ENCODE results near the gene GALNT18.

GALNT18 gene

DNA sequence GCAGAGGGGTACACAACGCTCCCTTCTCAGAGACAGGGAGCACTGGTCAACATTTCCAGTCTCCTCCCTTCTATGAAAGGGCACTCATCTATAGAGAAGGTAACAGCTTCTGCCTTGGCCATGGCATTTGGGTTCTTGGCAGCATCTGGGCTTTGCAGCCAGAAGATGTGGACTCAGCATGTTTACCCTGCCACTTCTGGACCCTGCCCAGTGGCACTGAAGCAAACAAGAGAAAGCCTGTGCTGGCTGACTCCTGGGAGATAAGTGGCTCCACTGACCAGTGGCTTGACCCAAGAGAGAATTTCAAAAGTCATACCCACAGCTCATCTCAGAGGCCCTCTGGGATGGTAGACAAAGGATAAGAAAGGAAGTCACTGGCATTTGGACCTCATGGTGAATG is 276.7 kb downstream of the GALNT18 start:
- no peak overlapping the region for H3K27ac ChIP-seq
- DNase-seq (ENCODE audit: low read depth, low spot score) = no peak

DNA sequence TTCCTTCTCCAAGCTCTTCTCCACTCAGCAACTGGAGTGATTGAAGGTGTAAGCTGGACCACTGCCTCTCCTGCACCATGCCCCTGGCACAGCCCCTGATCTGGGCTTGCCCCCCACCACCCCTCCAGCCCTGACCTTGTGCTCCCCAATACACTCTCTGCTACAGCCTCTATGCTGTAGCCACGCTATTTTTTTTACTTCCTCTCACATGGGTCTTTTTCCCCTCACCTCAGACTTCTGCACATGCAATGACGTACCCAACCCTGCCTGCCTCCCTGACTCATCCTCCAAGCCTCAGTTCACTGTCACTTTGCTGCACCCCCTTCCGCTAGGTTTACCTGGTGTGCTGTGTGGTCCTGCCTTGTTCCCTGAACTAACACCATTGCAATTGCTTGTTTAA is 277.8 kb downstream of the GALNT18 start:
- no peak for DNase-seq (ENCODE audit: low read depth, low spot score)

DNA sequence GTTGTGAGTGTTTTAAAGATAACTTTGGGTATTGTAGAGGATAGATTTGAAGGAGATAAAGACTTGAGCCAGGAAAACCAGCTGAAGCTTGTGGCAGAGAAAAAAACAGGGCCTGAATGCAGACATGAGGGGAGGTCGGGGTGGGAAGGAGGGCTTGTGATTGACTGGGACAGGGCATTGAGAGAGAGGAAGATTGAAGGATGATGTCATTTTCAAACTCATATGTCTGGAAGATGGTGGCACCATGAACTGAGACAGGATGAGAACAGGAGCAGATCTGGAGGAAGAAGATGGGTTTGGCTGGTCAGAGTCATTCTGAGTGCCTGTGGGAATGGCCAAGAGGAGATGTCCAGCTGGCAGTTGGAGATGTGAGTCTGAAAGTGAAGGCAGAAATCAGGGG is 283.5 kb downstream of the GALNT18 start:
- DNase-seq (ENCODE audit: low read depth, low spot score) = no peak
- H3K27ac ChIP-seq = no peak overlapping the region

More for the DNA sequence above, 277.8 kb downstream of the GALNT18 start:
- H3K27ac ChIP-seq = no peak overlapping the region

DNA sequence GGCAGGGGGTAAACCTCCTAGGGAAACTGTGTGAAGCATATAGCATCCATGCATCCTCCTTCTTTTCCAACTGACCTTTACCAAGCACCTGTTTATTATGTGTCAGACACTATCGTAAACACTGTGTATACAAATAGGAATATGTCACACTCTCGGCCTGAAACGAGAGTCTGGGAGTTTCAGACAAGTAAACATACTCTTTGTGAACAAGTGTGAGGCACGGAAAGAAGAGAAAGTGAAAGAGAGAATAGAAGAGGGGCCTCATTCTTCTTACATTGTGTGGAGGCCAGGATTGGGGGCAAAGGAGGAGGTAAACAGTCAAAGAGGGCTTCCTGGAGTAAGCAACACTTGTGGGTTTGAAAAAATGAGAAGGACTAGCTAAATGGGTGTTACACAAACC is 285.1 kb downstream of the GALNT18 start:
- DNase-seq (ENCODE audit: low read depth, low spot score) = no peak
- no peak overlapping the region for H3K27ac ChIP-seq

DNA sequence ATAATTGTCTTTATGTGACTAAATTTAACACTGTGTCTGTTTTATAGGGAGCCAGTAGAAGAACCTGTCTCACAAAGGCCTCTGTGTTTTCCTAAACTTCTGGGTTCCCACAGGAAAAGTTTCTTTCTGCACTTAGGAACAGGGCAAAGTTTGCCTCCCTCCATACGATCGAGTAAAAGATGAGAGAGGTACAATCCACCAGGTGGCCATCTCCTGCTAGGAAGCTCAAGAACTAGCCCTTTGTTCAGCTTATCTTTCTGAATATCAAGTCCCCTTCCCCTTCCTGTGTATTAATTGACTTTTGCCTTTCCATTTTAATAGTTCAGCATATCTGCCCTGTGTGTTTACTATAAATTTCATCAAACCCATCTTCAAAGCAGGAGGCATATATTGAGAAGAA is 286.8 kb downstream of the GALNT18 start:
- no peak for DNase-seq (ENCODE audit: low read depth, low spot score)
- H3K27ac ChIP-seq = no peak overlapping the region

DNA sequence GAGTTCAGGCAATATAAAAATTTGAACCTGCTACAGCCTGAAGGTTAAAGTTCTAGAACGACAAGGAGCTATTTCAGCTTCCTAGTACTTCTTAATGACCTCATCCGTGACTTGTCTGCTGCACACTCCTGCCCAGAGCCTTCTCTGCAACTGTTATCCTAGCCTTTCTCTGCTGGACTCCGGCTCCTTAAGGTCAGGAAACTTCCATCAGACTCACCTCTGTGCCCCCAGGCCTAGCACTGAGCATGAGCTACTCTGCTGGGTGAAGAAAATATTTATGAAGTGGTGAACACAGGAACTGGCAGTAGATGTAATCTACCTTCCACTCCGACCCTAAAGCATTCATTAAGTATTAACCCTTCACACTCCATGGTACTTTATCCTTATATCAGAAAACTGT is 287.2 kb downstream of the GALNT18 start:
- DNase-seq (ENCODE audit: low read depth, low spot score) = no peak

DNA sequence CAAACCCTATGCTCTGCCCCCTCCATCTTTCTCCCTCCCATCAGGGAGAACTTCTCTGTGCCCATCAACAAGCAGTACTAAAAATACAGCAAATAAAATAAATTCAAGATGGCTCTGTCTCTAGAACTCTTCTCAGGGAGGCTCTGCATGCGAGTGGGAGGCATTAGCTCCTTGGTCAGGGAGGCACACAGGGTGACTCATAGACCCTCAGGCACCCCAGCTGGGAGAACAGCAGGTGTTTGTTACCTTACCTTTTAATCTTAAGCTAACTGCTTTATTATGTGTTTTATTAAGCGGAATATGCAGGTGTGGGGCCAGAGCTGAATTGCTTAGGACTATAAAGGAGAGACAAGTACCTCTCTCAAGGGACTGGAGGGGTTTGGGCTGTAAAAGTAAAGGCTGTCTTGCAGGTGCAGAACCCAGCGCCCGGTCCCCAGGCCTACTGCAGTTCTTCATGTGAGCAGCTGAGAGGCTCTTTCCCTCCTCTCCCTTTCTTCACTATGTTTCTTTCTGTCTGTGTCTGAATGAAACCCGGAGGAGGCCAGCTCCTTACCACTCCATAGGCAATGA is 289.6 kb downstream of the GALNT18 start:
- no peak overlapping the region for H3K27ac ChIP-seq
- no peak for DNase-seq (ENCODE audit: low read depth, low spot score)

More for the DNA sequence above, 287.2 kb downstream of the GALNT18 start:
- H3K27ac ChIP-seq = no peak overlapping the region

DNA sequence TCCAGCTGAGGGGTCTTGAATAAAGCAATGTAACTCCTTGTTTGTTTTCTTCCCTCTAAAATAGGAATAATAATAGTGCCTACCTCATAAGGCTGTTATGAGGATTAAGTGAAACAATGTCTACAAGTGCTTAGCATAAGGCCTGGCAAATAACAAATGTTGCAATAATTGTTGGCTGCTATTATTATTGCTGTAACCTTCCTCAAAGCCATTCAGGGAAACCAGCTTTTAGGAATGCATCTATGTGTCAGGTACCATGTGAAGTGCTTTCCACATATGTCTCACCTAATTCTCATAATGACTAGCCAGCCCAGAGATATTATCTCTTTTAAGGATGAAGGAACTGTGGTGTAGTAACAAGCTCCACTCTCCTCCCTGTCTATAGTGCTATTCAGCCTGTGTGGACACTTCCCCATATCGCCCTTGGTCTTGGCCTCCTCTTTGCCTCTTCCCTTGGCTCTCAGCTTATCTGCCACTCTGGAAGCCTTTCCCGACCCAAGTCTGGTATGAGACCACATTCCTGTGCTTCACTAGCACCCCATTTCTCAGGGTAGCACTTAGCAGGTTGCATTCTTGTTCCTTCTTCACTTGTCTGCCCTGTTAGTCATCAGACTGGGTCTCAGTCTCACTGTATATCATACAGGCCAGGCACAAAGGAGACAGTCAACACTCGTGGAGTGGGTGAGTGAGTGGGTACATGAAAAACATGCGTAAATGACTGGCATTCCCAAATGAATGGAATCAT is 292.6 kb downstream of the GALNT18 start:
- H3K27ac ChIP-seq = no peak overlapping the region
- peak; percentile 83 for DNase-seq (ENCODE audit: low read depth, low spot score)

DNA sequence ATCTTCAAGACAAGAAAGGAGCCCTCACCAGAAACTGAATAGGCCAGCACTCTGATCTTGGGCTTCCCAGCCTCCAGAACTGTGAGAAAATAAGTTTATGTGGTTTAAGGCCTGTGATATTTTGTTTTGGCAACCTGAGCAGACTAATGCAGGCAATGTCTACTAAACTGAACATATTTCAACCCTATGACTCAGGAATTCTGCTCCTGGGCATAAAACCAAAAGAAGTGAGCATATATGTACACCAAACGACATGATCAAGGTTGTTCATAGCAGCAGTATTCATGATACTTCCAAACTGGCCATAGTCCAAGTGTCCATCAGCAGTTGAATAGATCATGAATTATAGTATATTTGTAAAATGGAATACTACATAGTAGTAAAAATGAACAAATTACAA is 297.7 kb downstream of the GALNT18 start:
- peak overlapping the region; percentile 44 for H3K27ac ChIP-seq

DNA sequence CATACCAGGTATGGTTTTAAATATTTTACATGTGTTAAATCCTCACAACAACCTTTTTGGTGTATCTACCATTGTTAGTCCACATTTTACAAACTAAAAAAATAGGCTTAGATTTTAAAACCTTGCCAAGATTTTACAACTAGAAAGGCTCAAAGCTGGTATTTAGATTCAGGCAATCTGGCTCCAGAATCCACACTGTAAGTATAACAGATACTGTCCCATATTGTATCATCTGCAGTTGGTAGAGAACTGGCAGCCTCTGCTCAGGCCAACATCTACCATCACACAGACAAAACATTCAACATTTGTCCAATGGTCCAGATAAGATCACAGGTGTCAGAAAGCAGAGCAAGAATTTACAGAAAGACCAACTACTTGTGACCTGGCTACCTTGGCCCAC is 299.7 kb downstream of the GALNT18 start:
- no peak for DNase-seq (ENCODE audit: low read depth, low spot score)
- H3K27ac ChIP-seq = no peak overlapping the region

More for the DNA sequence above, 297.7 kb downstream of the GALNT18 start:
- DNase-seq (ENCODE audit: low read depth, low spot score) = peak; percentile 76

DNA sequence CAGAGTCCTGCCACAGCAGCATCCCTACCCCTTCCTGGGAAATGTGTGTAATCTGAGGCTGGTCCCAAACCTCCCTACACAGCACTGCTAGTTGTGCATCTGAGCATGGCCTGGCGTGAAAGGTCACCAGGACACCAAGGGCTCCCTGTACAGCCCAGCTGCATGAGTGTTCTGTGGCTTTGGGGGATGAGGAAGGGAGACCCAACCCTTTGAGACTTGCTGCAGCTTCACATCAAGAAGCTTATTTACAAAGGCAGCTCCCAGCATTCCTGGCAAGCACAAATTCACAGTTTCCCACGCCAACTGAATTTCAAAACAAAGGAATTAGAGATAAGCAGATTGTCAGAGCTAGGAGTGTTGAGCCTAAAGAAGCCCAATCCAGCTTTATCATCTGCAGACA is 301.0 kb downstream of the GALNT18 start:
- H3K27ac ChIP-seq = no peak overlapping the region
- no peak for DNase-seq (ENCODE audit: low read depth, low spot score)

DNA sequence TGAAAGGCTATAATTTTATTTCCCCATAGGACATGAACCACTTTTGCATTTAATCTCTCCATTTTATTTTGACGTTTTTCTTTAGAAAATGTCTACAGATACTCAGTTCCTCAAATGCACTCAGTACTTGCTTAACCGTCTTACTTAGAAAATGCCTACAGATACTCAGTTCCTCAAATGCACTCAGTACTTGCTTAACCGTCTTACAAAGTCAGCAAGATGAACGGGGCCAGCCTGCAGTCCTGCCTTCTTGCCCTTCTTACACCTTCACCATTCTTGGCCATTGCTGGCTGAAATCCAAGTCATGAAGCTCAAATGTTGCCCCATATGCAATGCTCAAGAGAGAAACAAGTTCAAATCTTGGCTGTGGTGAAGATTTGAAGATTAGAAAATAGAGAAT is 302.8 kb downstream of the GALNT18 start:
- no peak for DNase-seq (ENCODE audit: low read depth, low spot score)
- no peak overlapping the region for H3K27ac ChIP-seq

DNA sequence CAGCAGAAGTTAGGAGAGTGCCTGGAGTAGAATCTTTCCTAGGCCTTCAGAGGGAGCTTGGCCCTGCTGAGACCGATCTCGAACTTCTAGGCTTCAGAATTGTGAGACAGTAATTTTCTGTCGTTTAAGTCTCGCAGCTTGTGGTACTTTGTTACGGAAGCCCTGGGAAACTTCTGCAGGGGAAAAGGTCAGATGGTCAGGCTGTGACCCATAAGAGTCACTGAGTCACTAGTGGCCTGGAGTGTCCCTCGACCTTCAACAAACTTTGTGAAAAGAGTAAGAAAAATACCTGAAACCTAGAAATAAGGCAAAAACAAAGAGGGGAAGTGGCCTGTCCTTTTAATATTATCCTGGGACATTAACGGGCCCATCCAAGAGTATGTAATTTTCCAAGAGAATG is 303.3 kb downstream of the GALNT18 start:
- DNase-seq (ENCODE audit: low read depth, low spot score) = no peak
- peak overlapping the region; percentile 61 for H3K27ac ChIP-seq

DNA sequence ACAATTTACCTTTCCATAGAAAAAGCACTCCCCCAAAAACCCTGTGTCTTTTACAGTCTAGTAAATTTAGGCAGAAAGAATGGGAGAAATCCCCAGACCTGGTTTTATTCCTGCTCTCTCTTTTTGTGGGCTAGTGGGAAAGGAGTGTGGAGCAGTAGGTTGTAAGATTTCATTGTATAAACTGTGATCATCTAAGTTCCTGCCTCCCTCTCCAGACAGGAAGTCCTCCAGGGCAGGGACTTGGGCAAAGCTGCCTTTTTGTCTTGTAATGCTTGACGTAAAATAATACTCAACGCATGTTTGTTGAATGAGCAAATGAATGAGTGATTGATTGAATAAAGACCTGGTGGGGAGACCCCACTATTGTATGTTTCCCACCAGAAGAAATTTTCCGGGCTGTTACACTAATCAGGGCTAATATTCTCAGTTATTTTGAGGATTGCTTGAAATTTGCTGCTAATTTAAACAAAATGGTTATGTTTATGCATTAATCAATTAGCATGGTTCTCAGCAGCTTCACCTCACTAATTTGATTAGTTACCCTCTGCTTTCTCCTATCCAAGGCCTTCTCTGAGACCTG is 305.1 kb downstream of the GALNT18 start:
- DNase-seq (ENCODE audit: low read depth, low spot score) = no peak
- peak overlapping the region; percentile 61 for H3K27ac ChIP-seq

DNA sequence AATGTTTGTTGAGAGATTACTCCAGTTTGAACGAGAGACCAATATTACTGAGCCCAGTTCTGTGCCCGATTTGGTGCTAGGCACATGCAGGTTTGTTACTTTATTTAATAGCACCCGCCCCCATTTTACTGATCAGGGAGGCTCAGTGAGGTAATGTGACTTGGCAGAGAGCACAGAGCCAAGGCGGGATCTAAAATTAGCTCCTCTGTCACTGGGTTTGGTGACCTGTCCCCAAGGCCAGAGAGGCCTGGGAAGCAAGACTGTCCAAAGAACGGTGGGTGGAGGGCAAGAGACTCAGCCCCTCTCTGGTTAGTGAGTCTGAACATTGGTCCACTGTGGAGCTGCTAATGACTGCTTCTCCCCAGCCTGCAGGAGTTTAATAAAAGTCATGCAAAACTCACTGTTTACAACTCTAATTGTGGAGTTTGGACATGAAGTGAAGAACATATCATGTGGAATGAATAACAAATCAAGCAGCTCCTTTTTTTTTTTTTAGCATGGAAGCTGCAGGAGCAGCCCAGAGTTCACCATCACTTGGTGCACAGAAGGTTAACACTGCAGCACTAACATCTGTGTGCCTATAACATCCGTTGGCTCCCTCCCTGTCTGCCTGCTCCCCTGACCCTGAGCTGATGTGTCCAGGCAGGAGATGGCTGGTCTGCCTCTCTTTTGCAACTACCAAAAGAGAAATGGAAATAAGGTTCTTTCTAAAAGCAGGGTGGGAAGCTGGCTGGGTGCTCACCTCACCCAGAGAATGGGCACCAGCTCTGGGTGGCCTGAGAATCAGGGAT is 307.7 kb downstream of the GALNT18 start:
- H3K27ac ChIP-seq = peak overlapping the region; percentile 80
- no peak for DNase-seq (ENCODE audit: low read depth, low spot score)

DNA sequence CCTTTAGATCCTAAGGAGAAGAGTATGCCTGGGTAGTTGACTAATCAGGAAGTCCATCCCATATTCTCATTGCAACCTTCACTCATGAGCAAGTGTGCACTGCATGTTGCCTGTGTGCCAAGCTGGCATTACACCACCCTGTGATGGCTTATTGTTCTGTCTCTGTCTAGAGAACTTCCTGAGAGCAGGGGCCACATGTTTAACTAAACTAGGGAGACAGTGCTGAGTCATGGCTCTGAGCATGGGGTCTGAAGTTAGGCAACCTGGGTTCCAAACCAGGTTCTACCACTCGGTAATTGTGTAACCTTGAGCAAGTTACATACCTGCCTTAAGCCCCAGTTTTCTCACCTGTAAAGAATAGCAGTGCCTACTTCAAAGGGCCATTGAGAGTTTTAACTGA is 308.4 kb downstream of the GALNT18 start:
- H3K27ac ChIP-seq = peak overlapping the region; percentile 80
- DNase-seq (ENCODE audit: low read depth, low spot score) = peak; percentile 99

DNA sequence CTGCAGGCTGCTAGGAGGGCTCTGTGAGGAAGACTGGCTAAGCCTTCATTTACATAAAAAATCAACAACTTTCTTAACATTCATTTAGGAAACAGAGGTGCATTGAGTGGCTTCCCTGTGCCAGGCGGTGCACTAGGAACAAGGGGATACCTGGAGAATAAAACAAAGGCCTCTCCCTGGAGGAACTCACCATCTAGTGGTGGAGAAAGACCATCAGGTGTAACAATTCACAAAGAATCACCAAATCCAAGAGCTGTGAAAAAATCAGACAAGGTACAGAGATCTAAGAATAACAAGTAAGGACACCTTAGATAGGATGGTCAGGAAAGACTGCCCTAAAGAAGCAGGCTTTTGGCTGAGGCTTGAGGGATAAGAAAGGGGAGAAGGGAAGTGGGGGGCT is 309.1 kb downstream of the GALNT18 start:
- no peak for DNase-seq (ENCODE audit: low read depth, low spot score)
- H3K27ac ChIP-seq = peak overlapping the region; percentile 80

DNA sequence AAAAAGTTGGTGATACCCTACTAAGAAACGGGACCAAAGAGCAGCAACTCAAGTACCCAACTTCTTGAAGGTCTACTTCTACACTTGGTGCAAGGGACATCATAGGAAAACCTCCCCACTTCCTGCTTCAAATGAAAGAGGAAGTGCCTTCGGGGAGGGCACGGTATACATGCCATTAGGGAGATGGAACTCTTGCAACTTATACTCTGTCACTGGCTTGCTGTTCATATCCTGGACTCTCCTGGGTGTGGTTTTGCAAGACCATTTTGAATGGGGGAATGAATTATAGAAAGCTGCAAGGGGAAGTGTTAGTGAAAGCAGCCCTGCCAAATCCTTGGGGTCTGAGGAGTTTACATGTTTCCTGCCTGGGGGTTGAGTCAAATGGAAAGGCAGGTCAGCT is 310.6 kb downstream of the GALNT18 start:
- H3K27ac ChIP-seq = no peak overlapping the region
- no peak for DNase-seq (ENCODE audit: low read depth, low spot score)

DNA sequence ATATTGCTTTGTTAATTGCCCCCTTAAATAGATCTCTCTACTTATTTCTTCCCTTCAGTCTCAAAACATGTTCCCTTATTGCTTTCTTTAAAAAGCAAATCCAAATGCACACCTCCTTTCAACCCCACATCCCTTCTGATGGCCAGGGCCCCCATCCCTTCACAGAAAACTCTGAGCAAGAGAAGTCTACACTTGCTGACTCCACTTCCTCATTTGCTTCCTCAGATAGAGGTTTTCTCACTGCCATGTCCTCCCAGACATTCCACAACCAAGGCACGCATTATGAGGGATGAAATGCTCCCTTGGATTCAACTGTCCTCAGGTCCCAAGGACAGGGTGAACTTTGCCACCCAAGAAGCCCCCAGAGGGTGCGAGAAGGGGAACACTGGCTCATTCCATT is 311.9 kb downstream of the GALNT18 start:
- no peak overlapping the region for H3K27ac ChIP-seq
- no peak for DNase-seq (ENCODE audit: low read depth, low spot score)

DNA sequence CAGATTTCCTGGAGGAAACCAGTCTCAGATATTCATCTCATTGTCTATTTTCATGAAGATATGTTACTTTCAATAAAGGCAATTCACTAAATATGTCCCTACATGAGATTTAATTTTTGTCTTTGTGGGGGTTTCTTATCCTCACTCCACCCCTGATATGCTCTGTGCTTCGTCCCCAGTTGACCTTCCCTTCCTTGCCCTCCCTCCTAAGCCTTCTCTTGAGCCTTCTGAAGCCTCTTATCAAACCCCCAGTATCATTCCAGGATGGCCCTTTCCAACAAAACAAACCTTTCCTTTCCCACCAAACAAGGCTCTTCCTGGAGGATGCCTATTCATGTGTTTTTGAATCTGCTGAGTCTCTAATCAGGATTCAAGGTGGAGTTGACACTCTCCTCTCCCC is 313.6 kb downstream of the GALNT18 start:
- DNase-seq (ENCODE audit: low read depth, low spot score) = no peak
- H3K27ac ChIP-seq = no peak overlapping the region

DNA sequence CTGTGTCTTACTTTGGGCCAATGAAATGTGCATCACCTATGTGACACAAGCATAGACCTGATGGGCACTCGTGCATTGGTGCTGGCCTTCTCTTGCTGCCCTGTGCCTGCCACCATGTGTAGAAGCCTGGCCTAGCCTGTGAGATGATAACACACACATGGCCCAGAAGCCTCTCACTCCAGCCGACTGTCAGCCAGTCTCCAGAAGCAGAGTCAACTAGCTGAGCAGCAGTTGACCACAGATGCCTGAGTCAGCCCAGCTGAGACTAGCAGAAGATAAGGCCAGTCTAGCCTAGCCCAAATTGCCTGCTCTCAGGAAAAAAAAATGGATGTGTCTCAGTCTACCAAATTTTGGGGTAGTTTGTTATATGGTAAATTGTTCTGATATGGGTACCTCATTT is 314.9 kb downstream of the GALNT18 start:
- H3K27ac ChIP-seq = no peak overlapping the region
- DNase-seq (ENCODE audit: low read depth, low spot score) = no peak

All from epithelial cell of prostate (primary cell).